Astrocyte of the cerebellum (primary cell): ENCODE results near the gene NDRG4.
A peak's percentile ranks its signal among the peaks of the same experiment; 100 is the strongest.

Experiments used
- DNase-seq: peaks from one replicate; pipeline ENCODE4 v3.0.0-alpha.2; 2011; ENCODE audit warnings: low read depth
- H3K4me3 ChIP-seq: 2 replicates; pipeline ENCODE4 v1.5.1; 2011; ENCODE audit warnings: mild to moderate bottlenecking, low read depth, low read length, moderate library complexity
- in situ Hi-C: cut with HindIII; loops from 2 replicates; pipeline ENCODE4 v1.10.0; 2017; ENCODE audit warnings: low sequenced_read_pairs
- TF ChIP-seq, protein P1 (sequence below): IDR thresholded peaks from 2 replicates; pipeline ENCODE4 v1.5.1; 2012; ENCODE audit warnings: low read length, low read depth, moderate library complexity, mild to moderate bottlenecking; ENCODE audit errors: missing control alignments

Gene NDRG4, protein sequence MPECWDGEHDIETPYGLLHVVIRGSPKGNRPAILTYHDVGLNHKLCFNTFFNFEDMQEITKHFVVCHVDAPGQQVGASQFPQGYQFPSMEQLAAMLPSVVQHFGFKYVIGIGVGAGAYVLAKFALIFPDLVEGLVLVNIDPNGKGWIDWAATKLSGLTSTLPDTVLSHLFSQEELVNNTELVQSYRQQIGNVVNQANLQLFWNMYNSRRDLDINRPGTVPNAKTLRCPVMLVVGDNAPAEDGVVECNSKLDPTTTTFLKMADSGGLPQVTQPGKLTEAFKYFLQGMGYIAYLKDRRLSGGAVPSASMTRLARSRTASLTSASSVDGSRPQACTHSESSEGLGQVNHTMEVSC

DNA sequence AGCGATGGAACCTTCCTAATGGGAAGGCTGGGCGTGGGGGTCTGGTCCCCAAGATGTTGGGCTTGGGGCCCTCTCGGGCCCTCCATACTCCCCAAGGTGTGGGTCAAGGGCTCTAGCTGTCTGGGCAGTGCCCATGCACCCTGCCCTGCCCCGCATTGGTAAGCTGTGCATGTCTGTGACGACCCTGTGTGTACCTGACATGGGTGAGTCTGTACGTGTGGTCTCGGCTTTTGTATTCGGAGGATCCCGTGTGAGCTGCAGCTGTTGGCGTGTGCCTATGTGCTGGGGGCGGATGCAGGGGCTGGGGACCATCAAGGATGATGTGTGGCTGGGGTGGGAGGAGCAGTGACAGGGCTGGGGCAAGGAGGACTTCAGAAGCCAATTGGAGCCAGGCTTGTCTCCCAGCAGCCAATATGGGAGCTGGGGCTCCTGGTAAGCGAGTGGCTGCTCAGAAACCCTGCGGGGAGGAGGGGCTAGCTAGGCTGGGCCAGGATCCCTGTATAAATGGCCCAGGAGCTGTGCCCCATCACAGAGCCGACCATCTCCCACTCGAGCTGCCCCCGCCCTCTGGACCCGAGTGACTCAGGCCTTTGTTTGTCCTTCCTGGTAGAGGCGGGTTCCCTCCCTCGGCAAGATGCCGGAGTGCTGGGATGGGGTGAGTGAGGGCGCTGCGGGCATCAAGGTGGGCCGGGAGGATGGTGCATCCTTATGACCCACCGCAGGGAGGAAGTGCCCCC, at the start of gene NDRG4:
TSS of gene NDRG4 (plus strand) at position 529 of the 737 bp plus-strand sequence. CDS start at position 635, 106 bp downstream.
- TF ChIP-seq, protein P1, sequence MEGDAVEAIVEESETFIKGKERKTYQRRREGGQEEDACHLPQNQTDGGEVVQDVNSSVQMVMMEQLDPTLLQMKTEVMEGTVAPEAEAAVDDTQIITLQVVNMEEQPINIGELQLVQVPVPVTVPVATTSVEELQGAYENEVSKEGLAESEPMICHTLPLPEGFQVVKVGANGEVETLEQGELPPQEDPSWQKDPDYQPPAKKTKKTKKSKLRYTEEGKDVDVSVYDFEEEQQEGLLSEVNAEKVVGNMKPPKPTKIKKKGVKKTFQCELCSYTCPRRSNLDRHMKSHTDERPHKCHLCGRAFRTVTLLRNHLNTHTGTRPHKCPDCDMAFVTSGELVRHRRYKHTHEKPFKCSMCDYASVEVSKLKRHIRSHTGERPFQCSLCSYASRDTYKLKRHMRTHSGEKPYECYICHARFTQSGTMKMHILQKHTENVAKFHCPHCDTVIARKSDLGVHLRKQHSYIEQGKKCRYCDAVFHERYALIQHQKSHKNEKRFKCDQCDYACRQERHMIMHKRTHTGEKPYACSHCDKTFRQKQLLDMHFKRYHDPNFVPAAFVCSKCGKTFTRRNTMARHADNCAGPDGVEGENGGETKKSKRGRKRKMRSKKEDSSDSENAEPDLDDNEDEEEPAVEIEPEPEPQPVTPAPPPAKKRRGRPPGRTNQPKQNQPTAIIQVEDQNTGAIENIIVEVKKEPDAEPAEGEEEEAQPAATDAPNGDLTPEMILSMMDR, result no peak
- in situ Hi-C loops, result no loop called here
- peak within 1 kb of the TSS; percentile 49 for H3K4me3 ChIP-seq
- DNase-seq, result peak; percentile 72

DNA sequence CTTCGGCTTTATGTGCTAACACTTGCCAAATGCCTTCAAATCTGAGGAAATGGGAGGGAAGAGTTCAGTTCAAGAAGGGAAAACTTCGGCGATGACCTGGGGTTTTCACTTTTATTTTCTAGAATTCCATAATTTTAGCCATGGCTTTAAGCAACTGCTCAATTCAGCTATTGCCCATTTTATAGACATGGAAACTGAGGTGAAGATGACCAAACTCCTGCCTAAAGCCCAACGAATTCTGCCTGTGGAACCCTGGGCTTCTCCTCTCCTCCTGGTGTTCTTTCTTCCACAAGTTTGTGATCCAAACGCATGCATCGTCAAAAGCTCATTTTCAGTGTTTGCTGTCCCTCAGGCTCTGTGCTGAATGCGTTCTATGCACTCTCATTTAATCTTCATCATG, 49.4 kb upstream of the NDRG4 start:
- TF ChIP-seq, protein P1, result no peak
- in situ Hi-C loops, result loop anchor here (5.0 kb wide), 2 partner anchors 48 to 98 kb away; no protein-coding TSS in a partner anchor
- no peak for DNase-seq
- no peak overlapping the region for H3K4me3 ChIP-seq

DNA sequence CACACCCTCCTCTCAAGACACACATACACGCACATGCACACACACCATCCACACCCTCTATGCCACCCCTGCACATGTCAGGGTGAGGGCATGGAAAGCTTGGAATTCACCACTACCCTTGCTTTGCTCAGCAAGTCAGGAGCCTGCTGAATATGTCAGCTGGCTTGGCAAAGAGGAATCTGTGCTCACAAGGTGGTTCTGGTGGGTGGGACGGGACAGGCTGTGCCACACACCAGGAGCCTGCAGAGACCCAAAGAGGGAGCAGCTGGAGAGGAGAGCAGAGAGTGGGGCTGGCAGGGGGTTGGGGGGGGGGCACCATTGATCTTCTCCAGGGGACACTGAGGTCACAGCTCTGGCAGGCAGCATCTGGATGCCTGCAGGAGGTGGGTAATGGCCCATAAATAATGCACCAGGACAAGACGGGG, 48.7 kb upstream of the NDRG4 start:
- TF ChIP-seq, protein P1, result no peak
- in situ Hi-C loops, result loop anchor here (5.0 kb wide), 2 partner anchors 49 to 99 kb away; no protein-coding TSS in a partner anchor
- no peak overlapping the region for H3K4me3 ChIP-seq
- DNase-seq, result no peak

DNA sequence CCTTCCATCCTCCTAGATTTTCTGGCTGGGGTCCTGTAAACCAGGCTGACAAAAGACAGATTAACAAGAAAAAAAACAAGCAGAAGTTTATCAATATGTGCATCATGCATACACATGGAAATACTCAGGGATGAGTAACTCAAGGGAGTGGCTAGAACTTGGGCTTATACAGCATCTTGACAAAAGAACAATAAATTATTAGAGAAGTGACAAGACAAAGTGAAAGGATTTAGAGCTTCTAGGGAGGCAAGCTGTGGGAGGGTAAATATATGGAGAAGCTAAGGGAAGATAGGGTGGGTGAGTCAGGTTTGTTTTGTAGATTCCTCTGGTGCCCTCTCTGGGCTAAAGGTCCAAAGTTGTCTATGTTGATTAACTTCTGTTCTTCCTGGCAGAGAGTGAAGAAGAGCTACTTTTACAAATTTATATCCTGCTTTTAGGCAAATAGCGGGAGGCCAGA, 48.0 kb upstream of the NDRG4 start:
- no peak overlapping the region for H3K4me3 ChIP-seq
- no peak for DNase-seq
- in situ Hi-C loops, result loop anchor here (5.0 kb wide), 2 partner anchors 50 to 100 kb away; no protein-coding TSS in a partner anchor
- TF ChIP-seq, protein P1, result no peak

DNA sequence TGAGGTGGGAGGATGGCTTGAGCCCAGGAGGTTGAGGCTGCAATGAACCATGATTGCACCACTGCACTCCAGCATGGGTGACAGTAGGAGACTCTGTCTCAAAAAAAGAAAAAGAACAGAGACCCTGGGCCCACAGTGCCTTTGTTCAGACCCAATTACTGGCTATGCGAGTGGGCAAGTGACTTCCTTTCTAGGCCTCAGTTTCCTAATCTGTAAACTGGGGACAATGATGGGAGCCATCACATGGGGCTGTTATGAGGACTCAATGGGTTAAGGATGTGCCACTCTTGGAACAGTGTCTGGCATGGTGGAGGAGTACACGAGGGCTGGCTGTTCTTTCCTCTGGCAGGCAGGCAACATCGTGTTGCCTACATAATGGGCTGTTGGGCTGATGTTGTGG, 47.3 kb upstream of the NDRG4 start:
- in situ Hi-C loops, result loop anchor here (5.0 kb wide), 2 partner anchors 50 to 100 kb away; no protein-coding TSS in a partner anchor
- TF ChIP-seq, protein P1, result no peak
- no peak for DNase-seq
- no peak overlapping the region for H3K4me3 ChIP-seq

DNA sequence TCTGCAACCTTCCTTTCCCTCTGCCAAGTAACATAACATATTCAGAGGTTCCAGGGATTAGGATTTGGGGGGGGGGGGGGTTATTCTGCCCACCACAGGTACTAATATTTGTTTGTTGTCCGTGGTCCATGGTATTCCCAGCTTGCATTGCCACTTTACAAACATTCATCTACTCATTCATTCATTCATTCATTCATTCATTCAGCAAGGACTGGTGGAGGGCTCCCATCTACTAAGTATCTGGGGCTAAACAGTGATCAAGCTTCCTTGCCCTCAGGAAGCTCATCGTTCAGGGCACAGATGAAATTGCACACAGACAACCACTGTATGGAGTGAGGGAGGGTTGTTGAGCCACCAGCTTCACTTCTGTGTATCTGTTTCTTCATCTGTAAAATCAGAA, 45.8 kb upstream of the NDRG4 start:
- in situ Hi-C loops, result loop anchor here (5.0 kb wide), 2 partner anchors 52 to 102 kb away; no protein-coding TSS in a partner anchor
- TF ChIP-seq, protein P1, result no peak
- no peak for DNase-seq
- H3K4me3 ChIP-seq, result no peak overlapping the region
